H1 (cell line): Measurements from ENCODE around the gene OOSP4A. TPM values are rescaled to one million over a fixed set of nuclear protein-coding genes. Genes with fewer than 3 reads are reported as not detected.

Source experiments
- CTCF ChIA-PET: fragments of 300-600 bp; sonication (Branson Sonifier 250); formaldehyde crosslinking; loops from one replicate; lab custom pipeline; 2021; ENCODE audit not compliant: partially characterized antibody; lab: Charles Lee
- POLR2A ChIA-PET: fragments of 300-600 bp; sonication (Branson Sonifier 250); formaldehyde crosslinking; loops from one replicate; lab custom pipeline; 2021; ENCODE audit warnings: inconsistent platforms; ENCODE audit not compliant: partially characterized antibody; lab: Charles Lee
- DNase-seq, 2 experiments: peaks; one replicate each; pipeline versions ENCODE4 v3.0.0 to v3.0.0-alpha.2; 2010 to 2022; ENCODE audit warnings: low spot score in 2 of 2, low read depth in 1 of 2, mixed read lengths in 1 of 2
- FAIRE-seq: peaks from 2 replicates; lab custom pipeline; 2011; peaks lifted over from hg19 to GRCh38; lab: Jason Lieb, UNC
- H2AFZ ChIP-seq: 2 replicates; pipeline ENCODE4 v1.8.1; 2012; ENCODE audit warnings: low read length, inconsistent platforms
- H2AK5ac ChIP-seq: 2 replicates; pipeline ENCODE4 v1.6.1; 2013; ENCODE audit warnings: low read depth, low read length
- H2BK120ac ChIP-seq: replicated peaks from 2 replicates; pipeline ENCODE3; 2013; ENCODE audit warnings: low read depth, low read length, inconsistent platforms
- H2BK12ac ChIP-seq: 2 replicates; pipeline ENCODE4 v1.6.1; 2013; ENCODE audit warnings: low read depth, low read length
- H2BK15ac ChIP-seq: 2 replicates; pipeline ENCODE4 v1.6.1; 2013; ENCODE audit warnings: low read length
- H2BK20ac ChIP-seq: 2 replicates; pipeline ENCODE4 v1.6.1; 2013; ENCODE audit warnings: low read length
- H2BK5ac ChIP-seq: 2 replicates; pipeline ENCODE4 v1.6.1; 2013; ENCODE audit warnings: low read depth, low read length
- H3K14ac ChIP-seq: 2 replicates; pipeline ENCODE4 v1.6.1; 2013; ENCODE audit warnings: inconsistent platforms; ENCODE audit not compliant: insufficient read length
- H3K18ac ChIP-seq: 2 replicates; pipeline ENCODE4 v1.6.1; 2013; ENCODE audit warnings: low read length; ENCODE audit errors: extremely low read depth
- H3K23ac ChIP-seq: 2 replicates; pipeline ENCODE4 v1.6.1; 2013; ENCODE audit warnings: inconsistent platforms; ENCODE audit not compliant: insufficient read length
- H3K23me2 ChIP-seq: 2 replicates; pipeline ENCODE4 v1.6.1; 2013; ENCODE audit warnings: low read depth, low read length
- H3K27ac ChIP-seq: 2 replicates; pipeline ENCODE4 v1.6.1; 2011; ENCODE audit warnings: low read depth, low read length, inconsistent platforms
- H3K27me3 ChIP-seq, 4 experiments: replicated peaks in 1 of 4; 1 replicate in 1 of 4; 2 replicates in 3 of 4; pipeline versions ENCODE4 v1.6.1 to v1.8.1; 2011 to 2013; ENCODE audit warnings: low read length in 3 of 4, mild to moderate bottlenecking in 3 of 4, inconsistent platforms in 2 of 4, mixed read lengths in 2 of 4, moderate library complexity in 1 of 4; ENCODE audit not compliant: control insufficient read depth in 3 of 4, insufficient read depth in 3 of 4; ENCODE audit errors: extremely low read depth in 1 of 4
- H3K36me3 ChIP-seq, 4 experiments: 2 replicates each; pipeline versions ENCODE4 v1.6.1 to v1.8.1; 2011 to 2013; ENCODE audit warnings: mild to moderate bottlenecking in 4 of 4, low read length in 3 of 4, moderate library complexity in 2 of 4, control low read depth in 1 of 4, inconsistent platforms in 1 of 4; ENCODE audit not compliant: insufficient read depth in 4 of 4, control insufficient read depth in 2 of 4
- H3K4ac ChIP-seq: replicated peaks from 2 replicates; pipeline ENCODE3; 2013; ENCODE audit warnings: low read length, low read depth, mixed read lengths, inconsistent platforms; ENCODE audit not compliant: insufficient read length
- H3K4me1 ChIP-seq, 4 experiments: replicated peaks in 1 of 4; 1 replicate in 1 of 4; 2 replicates in 3 of 4; pipeline versions ENCODE4 v1.6.1 to v1.8.1; 2011 to 2013; ENCODE audit warnings: low read length in 3 of 4, inconsistent platforms in 2 of 4, mixed read lengths in 1 of 4; ENCODE audit not compliant: insufficient read depth in 4 of 4, control insufficient read depth in 3 of 4
- H3K4me2 ChIP-seq, 2 experiments: 2 replicates each; pipeline versions ENCODE4 v1.6.1 to v1.8.1; 2011 to 2013; ENCODE audit warnings: low read depth in 2 of 2, low read length in 2 of 2, control low read depth in 1 of 2, inconsistent platforms in 1 of 2, mild to moderate bottlenecking in 1 of 2; ENCODE audit not compliant: insufficient read depth in 1 of 2
- H3K4me3 ChIP-seq, 4 experiments: fragments of 200-600, 300-600 bp in 1 of 4; sonication (generic), shearing (Covaris generic), sonication (Bioruptor Twin) in 1 of 4; 2 replicates each; pipeline versions ENCODE4 v1.5.1 to v1.8.1; 2011 to 2016; ENCODE audit warnings: low read length in 4 of 4, low read depth in 3 of 4, control low read depth in 2 of 4, inconsistent platforms in 2 of 4, mild to moderate bottlenecking in 2 of 4, mixed read lengths in 1 of 4, moderate library complexity in 1 of 4; ENCODE audit not compliant: insufficient read depth in 2 of 4; ENCODE audit errors: extremely low read depth in 1 of 4
- H3K56ac ChIP-seq: replicated peaks from 2 replicates; pipeline ENCODE3; 2013; ENCODE audit warnings: low read depth, mild to moderate bottlenecking, mixed read lengths, low read length, inconsistent platforms; ENCODE audit not compliant: insufficient read length
- H3K79me1 ChIP-seq: 2 replicates; pipeline ENCODE4 v1.6.1; 2013; ENCODE audit warnings: low read depth, low read length, control low read depth
- H3K79me2 ChIP-seq, 2 experiments: 2 replicates each; pipeline versions ENCODE4 v1.6.1 to v1.8.1; 2012 to 2013; ENCODE audit warnings: low read length in 2 of 2, mild to moderate bottlenecking in 2 of 2, inconsistent platforms in 1 of 2; ENCODE audit not compliant: insufficient read depth in 2 of 2, control insufficient read depth in 1 of 2
- H3K9ac ChIP-seq, 4 experiments: replicated peaks in 1 of 4; 1 replicate in 1 of 4; 2 replicates in 3 of 4; pipeline versions ENCODE4 v1.6.1 to v1.8.1; 2011 to 2013; ENCODE audit warnings: low read depth in 3 of 4, low read length in 3 of 4, control low read depth in 2 of 4, mild to moderate bottlenecking in 2 of 4, moderate library complexity in 2 of 4, inconsistent platforms in 1 of 4; ENCODE audit errors: extremely low read depth in 1 of 4
- H3K9me3 ChIP-seq, 2 experiments: 2 replicates each; pipeline versions ENCODE4 v1.6.1 to v1.8.1; 2012 to 2013; ENCODE audit warnings: mild to moderate bottlenecking in 2 of 2, moderate library complexity in 2 of 2, control low read depth in 1 of 2, inconsistent platforms in 1 of 2, low read depth in 1 of 2, low read length in 1 of 2, mixed read lengths in 1 of 2; ENCODE audit not compliant: insufficient read depth in 2 of 2
- H4K20me1 ChIP-seq, 2 experiments: replicated peaks in 1 of 2; 2 replicates each; pipeline versions ENCODE3 to v1.8.1; 2011 to 2013; ENCODE audit warnings: inconsistent platforms in 2 of 2, low read length in 2 of 2, mild to moderate bottlenecking in 1 of 2; ENCODE audit not compliant: insufficient read depth in 2 of 2, control insufficient read depth in 1 of 2
- H4K5ac ChIP-seq: 2 replicates; pipeline ENCODE4 v1.6.1; 2013; ENCODE audit warnings: low read length, low read depth, mixed read lengths, inconsistent platforms; ENCODE audit not compliant: insufficient read length
- H4K8ac ChIP-seq: 2 replicates; pipeline ENCODE4 v1.8.0; 2013; ENCODE audit warnings: mild to moderate bottlenecking, moderate library complexity, low read length, inconsistent platforms; ENCODE audit not compliant: insufficient read depth; ENCODE audit errors: extremely low read depth
- H4K91ac ChIP-seq: replicated peaks from 2 replicates; pipeline ENCODE3; 2013; ENCODE audit warnings: low read length, mixed read lengths, inconsistent platforms; ENCODE audit not compliant: insufficient read length
- SIN3A ChIP-seq, 2 experiments: IDR thresholded peaks in 1 of 2; conservative IDR thresholded peaks in 1 of 2; 2 replicates each; pipeline ENCODE4 v1.6.1; 2011 to 2012; ENCODE audit warnings: low read length in 2 of 2, improper control_type of control experiment in 1 of 2, low read depth in 1 of 2, mild to moderate bottlenecking in 1 of 2
- TEAD4 ChIP-seq: IDR thresholded peaks from 2 replicates; pipeline ENCODE4 v1.6.1; 2012; ENCODE audit warnings: low read depth, low read length, inconsistent platforms, mixed read lengths
- WGBS, 2 experiments: shearing (Covaris generic) in 1 of 2; methylation state at CpG; one replicate each; pipeline versions ENCODE4 v1.1.6 to v1.1.7; 2013 to 2015; ENCODE audit warnings: low lambda C conversion rate in 2 of 2, mixed read lengths in 2 of 2, inconsistent platforms in 1 of 2, low coverage in 1 of 2, missing lambda C conversion rate in 1 of 2; ENCODE audit not compliant: insufficient replicate concordance in 2 of 2, insufficient coverage in 1 of 2, insufficient read length in 1 of 2; ENCODE audit errors: extremely low coverage in 1 of 2, missing lambda C conversion rate in 1 of 2; 5-methylcytosine and 5-hydroxymethylcytosine counted together
- polyA plus RNA-seq, 7 experiments: library from polyadenylated mRNA; depleted of rRNA in 3 of 7; stranded (reverse) in 5 of 7; unstranded in 2 of 7; fragments of >200 nt in 5 of 7; fragments of 200-250 nt in 2 of 7; gene quantifications; 1 replicate in 5 of 7; 2 replicates in 1 of 7; 4 replicates in 1 of 7; pipeline versions ENCODE4 v1.2.1 to v1.2.3, GENCODE V29; 2011 to 2013; ENCODE audit warnings: missing spikeins in 2 of 7, mixed read lengths in 2 of 7
- total RNA-seq: library from RNA; stranded (reverse); fragmentation: NEBNext Ultra II Directional; extraction: Animal tissue kit (Norgen Biotek cat#: 25700); gene quantifications from 2 replicates; pipeline ENCODE4 v1.2.1, GENCODE V29; 2021

The OOSP4A gene
- total and polyA plus RNA-seq, 2 of the 8 experiments (the other 6 are each of a cell fraction or from before 2014, with no cell fraction given) = not detected

DNA sequence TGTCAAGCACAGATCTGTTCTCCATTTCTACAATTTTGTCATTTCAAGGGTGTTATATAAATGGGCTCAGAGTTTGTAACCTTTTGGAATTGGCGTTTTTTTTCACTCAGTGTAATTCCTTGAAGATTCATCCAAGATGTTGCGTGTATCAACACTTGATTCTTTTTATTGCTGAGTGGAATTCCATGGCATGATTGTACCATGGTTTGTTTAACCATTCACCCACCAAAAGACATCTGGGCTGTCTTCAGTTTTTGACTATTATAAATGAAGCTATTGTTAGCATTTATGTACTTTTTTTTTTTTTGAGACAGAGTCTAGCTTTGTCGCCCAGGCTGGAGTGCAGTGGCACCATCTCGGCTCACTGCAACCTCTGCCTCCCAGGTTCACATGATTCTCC, 22.7 kb upstream of the OOSP4A start:
- ChIA-PET CTCF (no interaction called here), POLR2A (no interaction called here)
- 92% methylated on average over 4 of the region's 4 CpGs; no CpG with 5 or more reads in 1 of the 2 experiments for WGBS, 2 experiments

More for the DNA sequence above, 22.7 kb upstream of the OOSP4A start:
- no peak overlapping the region for H2AK5ac ChIP-seq
- H3K36me3 ChIP-seq = no peaks in the 10 kb centered on the region
- no peak overlapping the region for H2BK5ac ChIP-seq
- no peak overlapping the region for H3K23ac ChIP-seq
- no peak overlapping the region for H2BK15ac ChIP-seq
- H3K27ac ChIP-seq = no peak overlapping the region
- no peak overlapping the region for H3K4ac ChIP-seq
- H4K5ac ChIP-seq = no peak overlapping the region
- no peaks in the 10 kb centered on the region for H3K27me3 ChIP-seq
- H2BK12ac ChIP-seq = no peak overlapping the region
- no peak for FAIRE-seq
- no peak overlapping the region for H2AFZ ChIP-seq
- H2BK20ac ChIP-seq = no peak overlapping the region
- no peak overlapping the region for H3K9ac ChIP-seq
- H4K8ac ChIP-seq = no peak overlapping the region
- H3K56ac ChIP-seq = no peak overlapping the region
- no peak overlapping the region for H3K4me3 ChIP-seq
- H2BK120ac ChIP-seq = no peak overlapping the region
- H3K79me1 ChIP-seq = no peaks in the 10 kb centered on the region
- no peaks in the 10 kb centered on the region for H4K20me1 ChIP-seq
- no peaks in the 10 kb centered on the region for H3K9me3 ChIP-seq
- H3K4me1 ChIP-seq = no peaks in the 10 kb centered on the region
- H3K18ac ChIP-seq = no peak overlapping the region
- TF ChIP-seq SIN3A (conservative IDR thresholded peaks at IDR 0.05 in 1 of 2, IDR thresholded peaks at IDR 0.05 in 1 of 2; ENCODE audit: low read depth in 1 of 2, low read length in 2 of 2) (no peak), TEAD4 (no peak)
- H4K91ac ChIP-seq = no peak overlapping the region
- no peaks in the 10 kb centered on the region for H3K23me2 ChIP-seq
- no peak overlapping the region for H3K4me2 ChIP-seq
- H3K79me2 ChIP-seq = no peaks in the 10 kb centered on the region
- H3K14ac ChIP-seq = no peak overlapping the region
- no peak for DNase-seq
